Peyer's patch (tissue), 4 donors: ENCODE measurements around the gene CFHR3.

Source experiments
- POLR2A ChIP-seq, 2 donors: fragments of 450-650 bp; IDR thresholded peaks; one replicate each; pipeline ENCODE4 v1.5.1; 2017; ENCODE audit warnings: antibody characterized with exemption in 2 of 2, mild to moderate bottlenecking in 2 of 2, moderate library complexity in 2 of 2
- TF ChIP-seq, protein P1 (sequence below), 6 experiments: fragments of 450-650 bp in 4 of 6; fragments of 200-600 bp in 2 of 6; sonication (generic) in 1 of 6; IDR thresholded peaks; one replicate each; pipeline ENCODE4 v1.5.1; 2017 to 2019; ENCODE audit warnings: antibody characterized with exemption in 6 of 6, mild to moderate bottlenecking in 3 of 6, moderate library complexity in 1 of 6

GRCh38 chr1:196732526-196732925, 42.1 kb upstream of the CFHR3 start:
- no peak for TF ChIP-seq POLR2A (IDR thresholded peaks at IDR 0.05)
- TF ChIP-seq, protein P1, sequence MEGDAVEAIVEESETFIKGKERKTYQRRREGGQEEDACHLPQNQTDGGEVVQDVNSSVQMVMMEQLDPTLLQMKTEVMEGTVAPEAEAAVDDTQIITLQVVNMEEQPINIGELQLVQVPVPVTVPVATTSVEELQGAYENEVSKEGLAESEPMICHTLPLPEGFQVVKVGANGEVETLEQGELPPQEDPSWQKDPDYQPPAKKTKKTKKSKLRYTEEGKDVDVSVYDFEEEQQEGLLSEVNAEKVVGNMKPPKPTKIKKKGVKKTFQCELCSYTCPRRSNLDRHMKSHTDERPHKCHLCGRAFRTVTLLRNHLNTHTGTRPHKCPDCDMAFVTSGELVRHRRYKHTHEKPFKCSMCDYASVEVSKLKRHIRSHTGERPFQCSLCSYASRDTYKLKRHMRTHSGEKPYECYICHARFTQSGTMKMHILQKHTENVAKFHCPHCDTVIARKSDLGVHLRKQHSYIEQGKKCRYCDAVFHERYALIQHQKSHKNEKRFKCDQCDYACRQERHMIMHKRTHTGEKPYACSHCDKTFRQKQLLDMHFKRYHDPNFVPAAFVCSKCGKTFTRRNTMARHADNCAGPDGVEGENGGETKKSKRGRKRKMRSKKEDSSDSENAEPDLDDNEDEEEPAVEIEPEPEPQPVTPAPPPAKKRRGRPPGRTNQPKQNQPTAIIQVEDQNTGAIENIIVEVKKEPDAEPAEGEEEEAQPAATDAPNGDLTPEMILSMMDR (IDR thresholded peaks at IDR 0.05): no peak
